ENCODE results near the gene ENTHD1. TPM values are rescaled to one million over a fixed set of nuclear protein-coding genes. Genes with fewer than 3 reads are reported as not detected.

The ENTHD1 gene
- total and polyA plus RNA-seq, 2 of the 4 experiments (the other 2 are of a cell fraction), result not detected

DNA sequence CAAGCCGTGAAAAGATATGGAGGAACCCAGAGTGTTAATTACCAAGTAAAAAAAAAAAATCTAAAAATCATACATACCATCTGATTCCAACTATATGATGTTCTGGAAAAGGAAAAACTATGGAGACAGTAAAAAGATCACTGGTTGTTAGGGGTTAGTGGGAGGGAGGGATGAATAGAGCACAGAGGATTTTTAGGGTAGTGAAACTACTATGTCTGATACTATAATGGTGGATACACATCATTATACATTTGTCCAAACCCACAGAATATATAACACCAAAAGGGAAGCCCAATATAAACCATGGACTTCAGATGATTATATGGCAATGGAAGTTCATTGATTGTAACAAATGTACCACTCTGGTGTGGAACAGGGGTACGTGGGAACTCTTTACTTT lies 74.1 kb downstream of the ENTHD1 start:
- Histone ChIP-seq H4K91ac (ENCODE audit: insufficient read depth, low read depth, low read length) (no peak overlapping the region), H3K23ac (ENCODE audit: low read depth, low read length) (no peak overlapping the region), H2AFZ (replicated peaks; ENCODE audit: low read length, poor library complexity) (no peak overlapping the region), H2BK20ac (ENCODE audit: low read depth, low read length) (no peak overlapping the region), H4K20me1 (ENCODE audit: insufficient read depth, low read length) (no peaks in the 10 kb centered on the region), H3K18ac (ENCODE audit: low read depth, low read length) (no peak overlapping the region), H3K56ac (ENCODE audit: extremely low read depth, insufficient read depth, low read length) (no peak overlapping the region), H3K79me1 (ENCODE audit: low read depth in 1 of 2, low read length in 2 of 2) (no peaks in the 10 kb centered on the region), H2AK5ac (ENCODE audit: low read depth, low read length) (no peak overlapping the region), H3K9ac (ENCODE audit: low read depth, low read length) (no peak overlapping the region), H3K4me3 (ENCODE audit: insufficient read depth, low read depth, low read length) (no peak overlapping the region), H2BK15ac (ENCODE audit: low read depth, low read length) (no peak overlapping the region), H3K27me3 (ENCODE audit: control insufficient read depth, insufficient read depth, low read length) (peaks cover 8% of the 10 kb centered on the region), H3K4me1 (ENCODE audit: control insufficient read depth, insufficient read depth, low read length) (peaks cover 5% of the 10 kb centered on the region; the same call in 1 of the 2 replicates), H3K14ac (replicated peaks; ENCODE audit: low read depth, low read length) (no peak overlapping the region), H3K9me3 (ENCODE audit: control insufficient read depth, insufficient read depth, low read length) (no peaks in the 10 kb centered on the region), H2AK9ac (replicated peaks; ENCODE audit: low read depth, low read length, poor library complexity) (no peak overlapping the region), H2BK120ac (ENCODE audit: low read depth, low read length) (no peak overlapping the region), H3K4ac (ENCODE audit: low read depth, low read length) (no peak overlapping the region), H3K4me2 (ENCODE audit: low read depth, low read length) (no peak overlapping the region), H4K8ac (ENCODE audit: low read depth in 2 of 2, low read length in 2 of 2) (no peak overlapping the region), H4K5ac (ENCODE audit: low read depth, low read length) (no peak overlapping the region), H3K36me3 (ENCODE audit: control insufficient read depth, insufficient read depth, low read length) (no peaks in the 10 kb centered on the region), H2BK5ac (ENCODE audit: low read depth, low read length, poor library complexity, severe bottlenecking) (no peak overlapping the region), H3K27ac (ENCODE audit: insufficient read depth, low read length) (no peak overlapping the region), H3K9me1 (ENCODE audit: insufficient read depth, low read length) (no peaks in the 10 kb centered on the region)
- intact Hi-C loops (cut with micrococcal nuclease), result no loop called here
- TF ChIP-seq NFE2L2 (IDR thresholded peaks at IDR 0.05; ENCODE audit: low read depth, low read length) (no peak), FOS (IDR thresholded peaks at IDR 0.05; ENCODE audit: low read depth, low read length) (no peak), POLR2A (IDR thresholded peaks at IDR 0.05; ENCODE audit: low read depth, low read length) (no peak), RAD21 (IDR thresholded peaks at IDR 0.05; ENCODE audit: low read length) (no peak), CHD1 (IDR thresholded peaks at IDR 0.05; ENCODE audit: low read depth, low read length) (no peak)
- TF ChIP-seq, protein P1, sequence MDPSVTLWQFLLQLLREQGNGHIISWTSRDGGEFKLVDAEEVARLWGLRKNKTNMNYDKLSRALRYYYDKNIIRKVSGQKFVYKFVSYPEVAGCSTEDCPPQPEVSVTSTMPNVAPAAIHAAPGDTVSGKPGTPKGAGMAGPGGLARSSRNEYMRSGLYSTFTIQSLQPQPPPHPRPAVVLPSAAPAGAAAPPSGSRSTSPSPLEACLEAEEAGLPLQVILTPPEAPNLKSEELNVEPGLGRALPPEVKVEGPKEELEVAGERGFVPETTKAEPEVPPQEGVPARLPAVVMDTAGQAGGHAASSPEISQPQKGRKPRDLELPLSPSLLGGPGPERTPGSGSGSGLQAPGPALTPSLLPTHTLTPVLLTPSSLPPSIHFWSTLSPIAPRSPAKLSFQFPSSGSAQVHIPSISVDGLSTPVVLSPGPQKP (IDR thresholded peaks at IDR 0.05; ENCODE audit: borderline replicate concordance, low read depth, low read length), result no peak
- TF ChIP-seq, protein P2, sequence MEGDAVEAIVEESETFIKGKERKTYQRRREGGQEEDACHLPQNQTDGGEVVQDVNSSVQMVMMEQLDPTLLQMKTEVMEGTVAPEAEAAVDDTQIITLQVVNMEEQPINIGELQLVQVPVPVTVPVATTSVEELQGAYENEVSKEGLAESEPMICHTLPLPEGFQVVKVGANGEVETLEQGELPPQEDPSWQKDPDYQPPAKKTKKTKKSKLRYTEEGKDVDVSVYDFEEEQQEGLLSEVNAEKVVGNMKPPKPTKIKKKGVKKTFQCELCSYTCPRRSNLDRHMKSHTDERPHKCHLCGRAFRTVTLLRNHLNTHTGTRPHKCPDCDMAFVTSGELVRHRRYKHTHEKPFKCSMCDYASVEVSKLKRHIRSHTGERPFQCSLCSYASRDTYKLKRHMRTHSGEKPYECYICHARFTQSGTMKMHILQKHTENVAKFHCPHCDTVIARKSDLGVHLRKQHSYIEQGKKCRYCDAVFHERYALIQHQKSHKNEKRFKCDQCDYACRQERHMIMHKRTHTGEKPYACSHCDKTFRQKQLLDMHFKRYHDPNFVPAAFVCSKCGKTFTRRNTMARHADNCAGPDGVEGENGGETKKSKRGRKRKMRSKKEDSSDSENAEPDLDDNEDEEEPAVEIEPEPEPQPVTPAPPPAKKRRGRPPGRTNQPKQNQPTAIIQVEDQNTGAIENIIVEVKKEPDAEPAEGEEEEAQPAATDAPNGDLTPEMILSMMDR (conservative IDR thresholded peaks at IDR 0.05; ENCODE audit: low read depth, low read length), result no peak
- no CpG with 5 or more reads among the region's 2 CpGs for WGBS, 2 experiments (ENCODE audit: extremely low coverage in 2 of 2, insufficient read length in 1 of 2)
- POLR2A ChIA-PET (ENCODE audit: unreplicated experiment), result no interaction called here
- dilution Hi-C loops (cut with HindIII; ENCODE audit: low sequenced_read_pairs, unreplicated experiment), result no loop called here
- in situ Hi-C loops (cut with MboI; ENCODE audit: low sequenced_read_pairs), result no loop called here
- CTCF ChIA-PET, result no interaction called here
- BruUV-seq (replicated peaks), result no TSS peak
- ATAC-seq (ENCODE audit: low read depth) (no peak), DNase-seq (no peak)
